Limb (tissue), 2 donors: Measurements from ENCODE around the gene PRR5.

Experiments used
- DNase-seq, 2 donors: peaks; one replicate each; pipeline ENCODE4 v3.0.0-alpha.2; 2016; ENCODE audit errors: extremely low spot score in 2 of 2

The PRR5 gene

DNA sequence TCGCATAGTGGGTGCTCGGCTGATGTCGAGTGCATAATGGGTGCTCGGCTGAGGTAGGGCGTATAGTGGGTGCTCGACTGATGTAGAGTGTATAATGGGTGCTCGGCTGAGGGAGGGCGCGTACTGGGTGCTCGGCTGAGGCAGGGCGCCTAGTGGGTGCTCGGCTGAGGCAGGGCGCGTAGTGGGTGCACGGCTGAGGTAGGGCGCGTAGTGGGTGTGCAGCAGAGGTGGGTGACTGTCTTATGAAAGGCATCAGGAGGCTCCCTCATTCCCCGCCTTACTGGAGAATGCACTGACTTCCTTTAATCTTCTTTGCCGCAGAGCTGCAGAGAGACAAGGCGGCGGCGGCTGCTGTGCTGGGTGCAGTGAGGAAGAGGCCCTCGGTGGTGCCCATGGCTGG, 84.1 kb downstream of the PRR5 start:
- DNase-seq = no peak

DNA sequence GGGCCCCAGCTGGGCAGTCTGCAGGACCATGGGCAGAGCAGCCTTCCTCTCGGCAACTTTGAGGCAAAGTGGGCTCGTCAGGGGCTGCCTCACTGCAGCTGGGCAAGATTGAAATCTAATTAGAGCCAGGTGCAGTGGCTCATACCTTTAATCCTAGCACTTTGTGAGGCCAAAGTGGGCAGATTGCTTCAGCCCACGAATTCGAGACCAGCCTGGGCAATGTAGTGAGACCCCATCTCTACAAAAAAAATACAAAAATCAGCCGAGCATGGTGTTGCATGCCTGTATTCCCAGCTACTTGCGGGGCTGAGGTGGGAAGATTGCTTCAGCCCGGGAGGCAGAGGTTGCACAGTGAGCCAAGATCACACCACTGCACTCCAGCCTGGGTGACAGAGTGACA, 84.6 kb downstream of the PRR5 start:
- no peak for DNase-seq
